Lower leg skin (tissue), 3 donors: Measurements from ENCODE around the gene TRAK1.

Experiments used
- CTCF ChIP-seq, 3 donors: fragments of 450-650 bp; IDR thresholded peaks; one replicate each; pipeline ENCODE4 v1.5.1; 2016; ENCODE audit warnings: antibody characterized with exemption in 3 of 3, mild to moderate bottlenecking in 3 of 3, moderate library complexity in 2 of 3
- POLR2A ChIP-seq, 2 donors: fragments of 450-650 bp; IDR thresholded peaks; one replicate each; pipeline ENCODE4 v1.6.1; 2016 to 2017; ENCODE audit warnings: antibody characterized with exemption in 2 of 2, mild to moderate bottlenecking in 1 of 2, moderate library complexity in 1 of 2

DNA sequence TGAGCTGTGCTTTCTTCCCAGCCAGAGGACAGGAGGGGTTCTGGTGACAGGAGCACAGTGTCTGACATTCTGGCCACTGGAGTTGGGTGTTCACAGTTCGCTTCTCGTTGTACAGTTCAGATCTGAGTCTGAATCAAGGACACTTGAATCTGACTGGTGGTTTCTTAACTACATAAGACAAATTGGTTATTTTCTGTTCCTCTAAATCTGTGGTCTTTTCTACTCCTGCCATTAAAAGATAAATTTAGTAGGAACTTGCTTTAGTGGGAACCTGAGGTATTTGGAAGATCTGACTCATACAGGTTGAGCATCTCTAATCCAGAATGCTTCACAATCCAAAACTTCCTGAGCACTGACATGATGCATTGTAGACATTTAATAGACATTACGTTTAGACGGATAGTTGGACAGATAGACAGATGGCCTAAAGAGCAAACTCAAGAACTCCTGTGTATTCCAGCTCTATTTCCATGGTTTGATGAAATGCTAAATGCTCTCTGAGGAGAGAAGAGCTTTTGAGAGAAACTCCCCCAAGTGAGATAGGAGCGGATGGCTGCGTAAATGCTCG, 103.9 kb downstream of the TRAK1 start:
- TF ChIP-seq CTCF (IDR thresholded peaks at IDR 0.05) (no peak), POLR2A (IDR thresholded peaks at IDR 0.05) (no peak)
